ENCODE data around the gene LSM3. TPM values are rescaled to one million over a fixed set of nuclear protein-coding genes. Genes with fewer than 3 reads are reported as not detected.

The LSM3 gene
- total RNA-seq, 2 donors from 2014 or later = 12.4 to 16.4 TPM

DNA sequence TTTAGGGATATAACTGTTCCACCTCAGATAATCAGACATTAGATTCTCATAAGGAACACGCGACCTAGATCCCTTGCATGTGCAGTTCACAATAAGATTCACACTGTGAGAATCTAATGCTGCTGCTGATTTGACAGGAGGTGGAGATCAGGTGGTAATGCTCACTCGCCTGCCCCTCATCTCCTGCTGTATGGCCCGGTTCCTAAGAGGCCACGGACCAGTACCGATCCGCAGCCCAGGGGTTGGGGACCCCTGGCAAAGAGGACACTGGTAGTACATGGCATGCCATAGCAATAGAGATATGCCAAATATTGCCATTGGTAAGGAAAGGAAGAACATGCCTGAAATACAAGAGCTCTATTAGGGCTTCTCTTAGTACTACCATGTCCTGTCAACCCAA lies 59.7 kb downstream of the LSM3 start:
- H3K27ac ChIP-seq = no peak overlapping the region
- H3K36me3 ChIP-seq = no peaks in the 10 kb centered on the region
- no peaks in the 10 kb centered on the region for H3K4me1 ChIP-seq
- DNase-seq = peak; percentile 13
- intact Hi-C loops (cut with DNase I) = no loop called here
- H3K9ac ChIP-seq (ENCODE audit: low read depth in 2 of 2, low read length in 2 of 2) = no peak overlapping the region
- H3K9me3 ChIP-seq = no peaks in the 10 kb centered on the region
- no peaks in the 10 kb centered on the region for H3K27me3 ChIP-seq
- TF ChIP-seq, protein P1, sequence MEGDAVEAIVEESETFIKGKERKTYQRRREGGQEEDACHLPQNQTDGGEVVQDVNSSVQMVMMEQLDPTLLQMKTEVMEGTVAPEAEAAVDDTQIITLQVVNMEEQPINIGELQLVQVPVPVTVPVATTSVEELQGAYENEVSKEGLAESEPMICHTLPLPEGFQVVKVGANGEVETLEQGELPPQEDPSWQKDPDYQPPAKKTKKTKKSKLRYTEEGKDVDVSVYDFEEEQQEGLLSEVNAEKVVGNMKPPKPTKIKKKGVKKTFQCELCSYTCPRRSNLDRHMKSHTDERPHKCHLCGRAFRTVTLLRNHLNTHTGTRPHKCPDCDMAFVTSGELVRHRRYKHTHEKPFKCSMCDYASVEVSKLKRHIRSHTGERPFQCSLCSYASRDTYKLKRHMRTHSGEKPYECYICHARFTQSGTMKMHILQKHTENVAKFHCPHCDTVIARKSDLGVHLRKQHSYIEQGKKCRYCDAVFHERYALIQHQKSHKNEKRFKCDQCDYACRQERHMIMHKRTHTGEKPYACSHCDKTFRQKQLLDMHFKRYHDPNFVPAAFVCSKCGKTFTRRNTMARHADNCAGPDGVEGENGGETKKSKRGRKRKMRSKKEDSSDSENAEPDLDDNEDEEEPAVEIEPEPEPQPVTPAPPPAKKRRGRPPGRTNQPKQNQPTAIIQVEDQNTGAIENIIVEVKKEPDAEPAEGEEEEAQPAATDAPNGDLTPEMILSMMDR (IDR thresholded peaks at IDR 0.05) = no peak
- no peak overlapping the region for H3K4me3 ChIP-seq

DNA sequence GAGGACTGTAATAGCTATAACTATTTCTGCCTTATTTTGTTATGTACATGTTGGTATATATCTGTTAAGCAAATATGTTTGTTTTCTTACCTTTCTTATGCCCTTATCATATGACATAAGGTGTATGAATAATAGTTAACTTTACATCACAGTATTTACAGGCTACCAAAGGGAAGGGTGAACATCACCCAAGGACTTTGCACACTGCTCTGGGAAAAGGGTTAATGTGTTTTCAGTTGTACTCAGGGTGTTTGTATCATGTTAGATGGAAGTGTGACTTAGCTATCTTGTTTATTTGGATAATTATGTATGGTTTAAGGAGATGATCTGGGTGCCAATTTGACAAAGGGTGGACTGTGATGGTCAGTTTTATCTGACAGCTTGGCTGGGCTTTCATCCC lies 60.3 kb downstream of the LSM3 start:
- Histone ChIP-seq H3K27me3 (no peaks in the 10 kb centered on the region), H3K27ac (no peak overlapping the region), H3K9me3 (no peaks in the 10 kb centered on the region), H3K36me3 (no peaks in the 10 kb centered on the region), H3K4me3 (no peak overlapping the region), H3K4me1 (no peaks in the 10 kb centered on the region), H3K9ac (ENCODE audit: low read depth in 2 of 2, low read length in 2 of 2) (no peak overlapping the region)
- no peak for DNase-seq
- TF ChIP-seq, protein P1 (IDR thresholded peaks at IDR 0.05) = no peak
- intact Hi-C loops (cut with DNase I) = no loop called here

DNA sequence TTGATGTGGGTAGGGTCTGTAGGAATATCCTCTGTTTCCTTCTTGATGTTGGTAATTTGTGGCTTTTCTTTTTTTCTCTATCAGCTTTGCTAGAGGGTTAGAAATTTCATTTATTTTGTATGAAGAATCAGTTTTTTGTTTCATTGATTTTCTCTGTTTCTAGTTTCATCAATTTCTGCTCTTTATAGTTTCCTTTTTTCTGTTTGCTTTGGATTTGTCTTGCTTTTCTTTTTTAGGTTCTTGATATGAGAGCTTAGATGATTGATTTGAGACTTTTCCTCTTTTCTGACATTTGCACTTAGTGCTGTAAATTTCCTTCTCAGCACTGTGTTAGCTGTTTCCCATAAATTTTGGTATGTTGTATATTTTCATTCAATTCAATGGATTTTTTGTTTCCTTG lies 61.3 kb downstream of the LSM3 start:
- intact Hi-C loops (cut with DNase I) = no loop called here
- H3K9ac ChIP-seq (ENCODE audit: low read depth in 2 of 2, low read length in 2 of 2) = no peak overlapping the region
- TF ChIP-seq, protein P1 (IDR thresholded peaks at IDR 0.05) = no peak
- no peaks in the 10 kb centered on the region for H3K27me3 ChIP-seq
- H3K4me3 ChIP-seq = no peak overlapping the region
- H3K4me1 ChIP-seq = no peaks in the 10 kb centered on the region
- no peak overlapping the region for H3K27ac ChIP-seq
- no peaks in the 10 kb centered on the region for H3K36me3 ChIP-seq
- H3K9me3 ChIP-seq = no peaks in the 10 kb centered on the region
- no peak for DNase-seq

DNA sequence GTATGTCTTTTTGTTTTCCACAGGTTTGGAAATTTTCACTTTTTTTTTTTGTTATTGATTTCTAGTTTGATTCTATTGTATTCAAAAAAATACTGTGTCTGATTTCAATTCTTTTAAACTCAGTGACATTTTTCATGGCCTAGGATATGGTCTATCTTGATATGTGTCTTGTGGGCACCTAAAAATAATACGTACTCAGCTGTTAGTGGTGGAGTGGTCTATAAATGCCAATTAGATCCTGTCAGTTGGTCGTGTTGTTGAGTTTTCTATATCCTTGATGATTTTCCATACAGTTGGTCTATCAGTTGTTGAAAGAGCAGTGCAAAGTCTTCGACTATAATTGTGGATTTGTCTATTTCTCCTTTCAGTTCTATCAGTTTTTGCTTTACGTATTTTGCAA lies 61.7 kb downstream of the LSM3 start:
- peak; percentile 1 for DNase-seq
- Histone ChIP-seq H3K9me3 (no peaks in the 10 kb centered on the region), H3K4me3 (no peak overlapping the region), H3K36me3 (no peaks in the 10 kb centered on the region), H3K27me3 (no peaks in the 10 kb centered on the region), H3K9ac (ENCODE audit: low read depth in 2 of 2, low read length in 2 of 2) (no peak overlapping the region), H3K27ac (no peak overlapping the region), H3K4me1 (no peaks in the 10 kb centered on the region)
- intact Hi-C loops (cut with DNase I) = no loop called here
- TF ChIP-seq, protein P1 (IDR thresholded peaks at IDR 0.05) = no peak

DNA sequence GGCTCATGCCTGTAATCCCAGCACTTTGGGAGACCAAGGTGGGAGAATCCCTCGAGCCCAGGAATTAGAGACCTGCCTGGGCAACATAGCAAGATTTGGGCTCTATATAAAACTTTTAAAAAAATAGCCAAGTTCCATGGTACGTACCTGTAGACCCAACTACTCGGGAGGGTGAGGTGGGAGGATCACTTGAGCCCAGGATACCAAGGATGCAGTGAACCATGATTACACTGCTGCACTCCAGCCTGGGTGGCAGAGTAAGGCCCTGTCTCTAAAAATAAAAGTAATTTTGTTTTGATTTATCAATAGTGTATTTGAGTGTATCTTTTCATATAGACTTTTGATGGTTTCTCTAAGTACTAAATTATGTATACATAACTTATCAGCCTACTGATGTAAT lies 63.1 kb downstream of the LSM3 start:
- no peak overlapping the region for H3K27ac ChIP-seq
- peak; percentile 2 for DNase-seq
- H3K9me3 ChIP-seq = no peaks in the 10 kb centered on the region
- no peaks in the 10 kb centered on the region for H3K27me3 ChIP-seq
- no peaks in the 10 kb centered on the region for H3K36me3 ChIP-seq
- intact Hi-C loops (cut with DNase I) = no loop called here
- TF ChIP-seq, protein P1 (IDR thresholded peaks at IDR 0.05) = no peak
- no peaks in the 10 kb centered on the region for H3K4me1 ChIP-seq
- no peak overlapping the region for H3K9ac ChIP-seq (ENCODE audit: low read depth in 2 of 2, low read length in 2 of 2)
- H3K4me3 ChIP-seq = no peak overlapping the region

Data from colonic mucosa (tissue), 4 donors.